HL-60 (cell line): ENCODE results near the gene DIP2C.

ENCODE experiments used
- DNase-seq, 2 experiments: peaks; one replicate each; pipeline ENCODE4 v3.0.0-alpha.2; 2010 to 2020; ENCODE audit warnings: low read depth in 1 of 2, low spot score in 1 of 2
- H3K27ac ChIP-seq: fragments of 250-450 bp; sonication (Bioruptor Pico); replicated peaks from 2 replicates; pipeline ENCODE4 v1.5.1; 2020; ENCODE audit warnings: mild to moderate bottlenecking, moderate library complexity
- H3K27me3 ChIP-seq: fragments of 250-450 bp; sonication (Bioruptor Pico); 2 replicates; pipeline ENCODE4 v1.5.1; 2021; ENCODE audit warnings: mild to moderate bottlenecking, moderate library complexity; ENCODE audit not compliant: insufficient read depth, poor library complexity, severe bottlenecking
- H3K4me3 ChIP-seq: replicated peaks from 2 replicates; pipeline ENCODE4 v1.5.1; 2011; ENCODE audit warnings: mild to moderate bottlenecking, control low read depth, low read length; ENCODE audit not compliant: insufficient read depth
- GABPA ChIP-seq: IDR thresholded peaks from 2 replicates; pipeline ENCODE4 v1.6.1; 2012; ENCODE audit warnings: low read depth
- POLR2AphosphoS5 ChIP-seq: IDR thresholded peaks from 2 replicates; pipeline ENCODE4 v1.6.1; 2012; ENCODE audit warnings: low read depth
- SPI1 ChIP-seq: IDR thresholded peaks from 2 replicates; pipeline ENCODE4 v1.6.1; 2012; ENCODE audit warnings: low read depth, mild to moderate bottlenecking, borderline replicate concordance
- TF ChIP-seq, protein P1 (sequence below): IDR thresholded peaks from 2 replicates; pipeline ENCODE4 v1.6.1; 2012; ENCODE audit warnings: low read depth; ENCODE audit not compliant: insufficient replicate concordance
- TF ChIP-seq, protein P2 (sequence below): IDR thresholded peaks from one replicate; pipeline ENCODE4 v1.5.1; 2011; ENCODE audit warnings: low read length, control low read depth, inconsistent platforms; ENCODE audit not compliant: insufficient read depth

DIP2C gene

DNA sequence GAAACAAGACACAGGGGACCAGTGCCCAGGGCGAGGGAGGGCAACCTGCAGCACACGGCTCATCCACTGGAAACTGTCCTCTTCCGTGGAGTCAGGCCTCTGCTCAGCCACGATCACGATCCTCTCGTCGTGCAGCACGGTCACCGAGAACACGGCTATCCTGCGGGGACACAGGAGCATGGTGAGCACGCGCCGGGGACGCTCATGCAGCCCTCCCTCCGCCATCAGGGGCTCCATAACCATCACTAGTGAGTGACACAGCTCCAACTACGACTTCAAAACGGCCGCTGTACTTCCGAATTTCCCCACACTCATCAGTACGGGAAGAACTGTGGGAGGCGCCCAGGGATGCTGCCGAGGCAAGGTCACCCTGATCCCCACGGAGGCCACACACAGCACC lies 326.3 kb downstream of the DIP2C start:
- no peak overlapping the region for H3K4me3 ChIP-seq
- H3K27me3 ChIP-seq = no peaks in the 10 kb centered on the region
- TF ChIP-seq SPI1 (no peak), POLR2AphosphoS5 (no peak), GABPA (no peak)
- TF ChIP-seq, protein P1, sequence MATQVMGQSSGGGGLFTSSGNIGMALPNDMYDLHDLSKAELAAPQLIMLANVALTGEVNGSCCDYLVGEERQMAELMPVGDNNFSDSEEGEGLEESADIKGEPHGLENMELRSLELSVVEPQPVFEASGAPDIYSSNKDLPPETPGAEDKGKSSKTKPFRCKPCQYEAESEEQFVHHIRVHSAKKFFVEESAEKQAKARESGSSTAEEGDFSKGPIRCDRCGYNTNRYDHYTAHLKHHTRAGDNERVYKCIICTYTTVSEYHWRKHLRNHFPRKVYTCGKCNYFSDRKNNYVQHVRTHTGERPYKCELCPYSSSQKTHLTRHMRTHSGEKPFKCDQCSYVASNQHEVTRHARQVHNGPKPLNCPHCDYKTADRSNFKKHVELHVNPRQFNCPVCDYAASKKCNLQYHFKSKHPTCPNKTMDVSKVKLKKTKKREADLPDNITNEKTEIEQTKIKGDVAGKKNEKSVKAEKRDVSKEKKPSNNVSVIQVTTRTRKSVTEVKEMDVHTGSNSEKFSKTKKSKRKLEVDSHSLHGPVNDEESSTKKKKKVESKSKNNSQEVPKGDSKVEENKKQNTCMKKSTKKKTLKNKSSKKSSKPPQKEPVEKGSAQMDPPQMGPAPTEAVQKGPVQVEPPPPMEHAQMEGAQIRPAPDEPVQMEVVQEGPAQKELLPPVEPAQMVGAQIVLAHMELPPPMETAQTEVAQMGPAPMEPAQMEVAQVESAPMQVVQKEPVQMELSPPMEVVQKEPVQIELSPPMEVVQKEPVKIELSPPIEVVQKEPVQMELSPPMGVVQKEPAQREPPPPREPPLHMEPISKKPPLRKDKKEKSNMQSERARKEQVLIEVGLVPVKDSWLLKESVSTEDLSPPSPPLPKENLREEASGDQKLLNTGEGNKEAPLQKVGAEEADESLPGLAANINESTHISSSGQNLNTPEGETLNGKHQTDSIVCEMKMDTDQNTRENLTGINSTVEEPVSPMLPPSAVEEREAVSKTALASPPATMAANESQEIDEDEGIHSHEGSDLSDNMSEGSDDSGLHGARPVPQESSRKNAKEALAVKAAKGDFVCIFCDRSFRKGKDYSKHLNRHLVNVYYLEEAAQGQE = no peak
- TF ChIP-seq, protein P2, sequence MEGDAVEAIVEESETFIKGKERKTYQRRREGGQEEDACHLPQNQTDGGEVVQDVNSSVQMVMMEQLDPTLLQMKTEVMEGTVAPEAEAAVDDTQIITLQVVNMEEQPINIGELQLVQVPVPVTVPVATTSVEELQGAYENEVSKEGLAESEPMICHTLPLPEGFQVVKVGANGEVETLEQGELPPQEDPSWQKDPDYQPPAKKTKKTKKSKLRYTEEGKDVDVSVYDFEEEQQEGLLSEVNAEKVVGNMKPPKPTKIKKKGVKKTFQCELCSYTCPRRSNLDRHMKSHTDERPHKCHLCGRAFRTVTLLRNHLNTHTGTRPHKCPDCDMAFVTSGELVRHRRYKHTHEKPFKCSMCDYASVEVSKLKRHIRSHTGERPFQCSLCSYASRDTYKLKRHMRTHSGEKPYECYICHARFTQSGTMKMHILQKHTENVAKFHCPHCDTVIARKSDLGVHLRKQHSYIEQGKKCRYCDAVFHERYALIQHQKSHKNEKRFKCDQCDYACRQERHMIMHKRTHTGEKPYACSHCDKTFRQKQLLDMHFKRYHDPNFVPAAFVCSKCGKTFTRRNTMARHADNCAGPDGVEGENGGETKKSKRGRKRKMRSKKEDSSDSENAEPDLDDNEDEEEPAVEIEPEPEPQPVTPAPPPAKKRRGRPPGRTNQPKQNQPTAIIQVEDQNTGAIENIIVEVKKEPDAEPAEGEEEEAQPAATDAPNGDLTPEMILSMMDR = no peak
- H3K27ac ChIP-seq = no peak overlapping the region
- no peak for DNase-seq

DNA sequence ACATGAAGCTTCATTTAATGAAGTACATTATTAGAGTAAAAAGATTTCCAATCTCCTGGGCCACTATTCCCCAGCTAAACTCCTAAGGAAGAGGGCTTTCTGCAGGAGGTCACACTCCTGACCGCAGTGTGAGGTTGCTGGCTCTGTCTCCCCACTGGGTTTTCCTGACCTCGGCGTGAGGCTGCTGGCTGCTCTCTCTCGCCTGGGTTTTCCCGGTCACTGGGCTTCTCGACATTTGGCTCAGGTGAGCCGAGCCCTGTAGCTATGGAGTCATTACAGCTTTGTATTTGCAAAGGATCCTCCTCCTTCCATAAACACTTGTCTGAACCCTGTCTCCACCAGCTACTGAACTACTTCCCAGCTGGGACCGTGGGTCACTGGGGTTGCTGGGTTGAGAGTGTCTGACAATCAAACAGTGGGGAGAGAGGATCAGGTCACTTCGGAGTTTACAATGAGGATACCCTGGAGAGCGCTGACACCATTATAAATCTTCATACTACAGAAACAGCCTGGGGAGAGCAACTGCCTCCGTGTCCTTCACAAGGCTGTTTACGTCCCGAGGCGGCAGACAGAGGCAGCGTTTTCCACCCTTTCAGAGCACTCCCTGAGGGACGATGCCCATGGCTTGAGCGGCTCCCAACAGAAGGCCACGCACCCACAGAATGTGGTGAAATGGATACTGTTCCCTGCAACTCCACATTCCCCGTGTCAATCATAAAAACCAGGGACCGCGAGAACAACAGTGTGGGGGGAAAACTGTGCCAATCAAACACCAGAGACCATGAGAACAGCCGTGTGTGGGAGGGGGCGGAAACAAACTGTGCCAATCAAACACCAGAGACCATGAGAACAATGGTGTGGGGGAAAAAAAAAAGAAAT lies 328.0 kb downstream of the DIP2C start:
- Histone ChIP-seq H3K27me3 (no peaks in the 10 kb centered on the region), H3K27ac (no peak overlapping the region), H3K4me3 (no peak overlapping the region)
- TF ChIP-seq, protein P1 = no peak
- no peak for TF ChIP-seq POLR2AphosphoS5
- no peak for DNase-seq

DNA sequence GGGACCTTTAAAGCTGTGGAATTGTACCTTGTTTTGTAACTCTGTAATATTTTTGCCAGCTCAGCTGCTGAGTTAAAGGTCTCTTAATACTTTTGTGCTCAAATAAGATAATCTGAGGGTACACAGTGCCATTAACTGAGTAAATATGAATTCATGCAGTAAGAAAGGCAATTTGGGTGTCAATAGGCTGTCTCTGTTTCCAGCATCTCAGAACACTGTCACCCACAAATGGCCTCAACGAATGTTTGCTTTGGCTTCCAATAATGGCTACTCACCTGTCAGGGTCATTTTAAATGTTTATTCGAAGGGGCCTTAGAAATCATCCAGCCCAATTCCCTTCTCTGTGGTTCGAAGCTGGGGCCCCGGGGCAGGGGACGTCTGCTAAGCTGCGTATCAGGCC lies 328.8 kb downstream of the DIP2C start:
- Histone ChIP-seq H3K4me3 (no peak overlapping the region), H3K27ac (no peak overlapping the region), H3K27me3 (no peaks in the 10 kb centered on the region)
- DNase-seq = no peak
- no peak for TF ChIP-seq SPI1
- TF ChIP-seq, protein P1 = no peak
- TF ChIP-seq POLR2AphosphoS5 = no peak
- TF ChIP-seq, protein P2 = no peak
- no peak for TF ChIP-seq GABPA
